ENCODE results near the gene ANKRD13A. TPM values are rescaled to one million over a fixed set of nuclear protein-coding genes. Genes with fewer than 3 reads are reported as not detected.

The ANKRD13A gene
- total RNA-seq = 25.1 to 28.1 TPM (median 27.6 TPM) in 3 replicates

GRCh38 chr12:109998904-109999648, at the start of gene ANKRD13A:
Gene ANKRD13A (plus strand): TSS chr12:109999430. CDS start chr12:109999689, 259 bp downstream.
- DNase-seq (ENCODE audit: low spot score in 2 of 2, unreplicated experiment in 2 of 2) = peak; percentile 47 to 76
- Mint-ChIP-seq H3K9me3 (no peaks in the 10 kb centered on the region), H3K36me3 (no peaks in the 10 kb centered on the region), H3K4me1 (peaks cover 39% of the 10 kb centered on the region), H3K4me3 (peak within 1 kb of the TSS; percentile 97), H3K27me3 (ENCODE audit: low read depth) (no peaks in the 10 kb centered on the region), H3K27ac (peak within 1 kb of the TSS; percentile 98)
- no peak for TF ChIP-seq CTCF (IDR thresholded peaks at IDR 0.05; ENCODE audit: unreplicated experiment)

GRCh38 chr12:109950625-109951024, 48.6 kb upstream of the ANKRD13A start:
- Mint-ChIP-seq H3K4me1 (peaks cover 16% of the 10 kb centered on the region), H3K27ac (no peak overlapping the region), H3K9me3 (no peaks in the 10 kb centered on the region), H3K36me3 (peaks cover 32% of the 10 kb centered on the region), H3K4me3 (no peak overlapping the region), H3K27me3 (ENCODE audit: low read depth) (no peaks in the 10 kb centered on the region)
- TF ChIP-seq CTCF (IDR thresholded peaks at IDR 0.05; ENCODE audit: unreplicated experiment) = no peak
- DNase-seq (ENCODE audit: low spot score in 2 of 2, unreplicated experiment in 2 of 2) = no peak

GRCh38 chr12:109951136-109951535, 48.1 kb upstream of the ANKRD13A start:
- Mint-ChIP-seq H3K9me3 (no peaks in the 10 kb centered on the region), H3K4me1 (peaks cover 16% of the 10 kb centered on the region), H3K27ac (peak overlapping the region; percentile 44), H3K36me3 (peaks cover 32% of the 10 kb centered on the region), H3K27me3 (ENCODE audit: low read depth) (no peaks in the 10 kb centered on the region), H3K4me3 (no peak overlapping the region)
- TF ChIP-seq CTCF (IDR thresholded peaks at IDR 0.05; ENCODE audit: unreplicated experiment) = no peak
- no peak for DNase-seq (ENCODE audit: low spot score in 2 of 2, unreplicated experiment in 2 of 2)

- no peak for DNase-seq (ENCODE audit: low spot score in 2 of 2, unreplicated experiment in 2 of 2)
- peak overlapping the region; percentile 53 for H3K27ac Mint-ChIP-seq
- H3K4me3 Mint-ChIP-seq = no peak overlapping the region
- no peaks in the 10 kb centered on the region for H3K27me3 Mint-ChIP-seq (ENCODE audit: low read depth)
- H3K36me3 Mint-ChIP-seq = peaks cover 33% of the 10 kb centered on the region
- H3K9me3 Mint-ChIP-seq = no peaks in the 10 kb centered on the region
- H3K4me1 Mint-ChIP-seq = peaks cover 12% of the 10 kb centered on the region
- TF ChIP-seq CTCF (IDR thresholded peaks at IDR 0.05; ENCODE audit: unreplicated experiment) = no peak
Observed at GRCh38 chr12:109951751-109952150, 47.5 kb upstream of the ANKRD13A start.

GRCh38 chr12:109952160-109952858, 46.9 kb upstream of the ANKRD13A start:
- no peak for DNase-seq (ENCODE audit: low spot score in 2 of 2, unreplicated experiment in 2 of 2)
- Mint-ChIP-seq H3K4me1 (peaks cover 11% of the 10 kb centered on the region), H3K27ac (no peak overlapping the region), H3K36me3 (peaks cover 36% of the 10 kb centered on the region), H3K4me3 (no peak overlapping the region), H3K27me3 (ENCODE audit: low read depth) (no peaks in the 10 kb centered on the region), H3K9me3 (no peaks in the 10 kb centered on the region)
- no peak for TF ChIP-seq CTCF (IDR thresholded peaks at IDR 0.05; ENCODE audit: unreplicated experiment)
